ENCODE results near the gene MLKL. TPM values are rescaled to one million over a fixed set of nuclear protein-coding genes. Genes with fewer than 3 reads are reported as not detected.

MLKL gene
- total and polyA plus RNA-seq, 8 donors = 3.6 to 12.4 (median 7.0) TPM

DNA sequence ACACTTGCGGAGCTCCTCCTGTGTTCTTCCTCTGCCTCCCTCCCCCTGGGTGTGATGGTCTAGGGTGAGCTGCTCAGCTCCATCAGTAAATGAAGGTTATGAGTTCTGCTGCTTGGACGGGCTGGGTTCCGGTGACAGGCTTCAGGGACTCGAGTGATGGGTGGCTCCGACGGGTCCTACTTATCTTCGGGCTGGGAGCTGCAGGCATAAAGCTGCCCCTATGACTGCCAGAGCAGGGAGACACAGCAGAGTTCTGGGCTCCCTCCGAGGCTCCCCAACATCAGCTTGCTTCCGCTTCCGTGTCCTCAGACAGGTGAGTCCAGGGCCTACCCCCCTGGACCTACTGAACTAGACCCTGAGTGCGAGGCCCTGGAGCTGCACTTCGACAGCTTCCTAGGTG lies 11.3 kb upstream of the MLKL start:
- H3K4me3 ChIP-seq = no peak overlapping the region
- H3K4me1 ChIP-seq = no peaks in the 10 kb centered on the region
- TF ChIP-seq, protein P1, sequence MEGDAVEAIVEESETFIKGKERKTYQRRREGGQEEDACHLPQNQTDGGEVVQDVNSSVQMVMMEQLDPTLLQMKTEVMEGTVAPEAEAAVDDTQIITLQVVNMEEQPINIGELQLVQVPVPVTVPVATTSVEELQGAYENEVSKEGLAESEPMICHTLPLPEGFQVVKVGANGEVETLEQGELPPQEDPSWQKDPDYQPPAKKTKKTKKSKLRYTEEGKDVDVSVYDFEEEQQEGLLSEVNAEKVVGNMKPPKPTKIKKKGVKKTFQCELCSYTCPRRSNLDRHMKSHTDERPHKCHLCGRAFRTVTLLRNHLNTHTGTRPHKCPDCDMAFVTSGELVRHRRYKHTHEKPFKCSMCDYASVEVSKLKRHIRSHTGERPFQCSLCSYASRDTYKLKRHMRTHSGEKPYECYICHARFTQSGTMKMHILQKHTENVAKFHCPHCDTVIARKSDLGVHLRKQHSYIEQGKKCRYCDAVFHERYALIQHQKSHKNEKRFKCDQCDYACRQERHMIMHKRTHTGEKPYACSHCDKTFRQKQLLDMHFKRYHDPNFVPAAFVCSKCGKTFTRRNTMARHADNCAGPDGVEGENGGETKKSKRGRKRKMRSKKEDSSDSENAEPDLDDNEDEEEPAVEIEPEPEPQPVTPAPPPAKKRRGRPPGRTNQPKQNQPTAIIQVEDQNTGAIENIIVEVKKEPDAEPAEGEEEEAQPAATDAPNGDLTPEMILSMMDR (IDR thresholded peaks at IDR 0.05) = no peak
- FAIRE-seq (no peak), DNase-seq (no peak), ATAC-seq (no peak)
- H3K27ac ChIP-seq = no peak overlapping the region
- H3K27me3 ChIP-seq = no peaks in the 10 kb centered on the region
- WGBS, 2 donors = 89 to 93% methylated on average over 12 of the region's 12 CpGs
- H3K36me3 ChIP-seq = no peaks in the 10 kb centered on the region
- no peaks in the 10 kb centered on the region for H3K9me3 ChIP-seq
- intact Hi-C loops (cut with DNase I) = loop anchor here in 2 of 3 donors (10.0 kb wide), 2 partner anchors 143 to 153 kb away; no protein-coding TSS in a partner anchor

DNA sequence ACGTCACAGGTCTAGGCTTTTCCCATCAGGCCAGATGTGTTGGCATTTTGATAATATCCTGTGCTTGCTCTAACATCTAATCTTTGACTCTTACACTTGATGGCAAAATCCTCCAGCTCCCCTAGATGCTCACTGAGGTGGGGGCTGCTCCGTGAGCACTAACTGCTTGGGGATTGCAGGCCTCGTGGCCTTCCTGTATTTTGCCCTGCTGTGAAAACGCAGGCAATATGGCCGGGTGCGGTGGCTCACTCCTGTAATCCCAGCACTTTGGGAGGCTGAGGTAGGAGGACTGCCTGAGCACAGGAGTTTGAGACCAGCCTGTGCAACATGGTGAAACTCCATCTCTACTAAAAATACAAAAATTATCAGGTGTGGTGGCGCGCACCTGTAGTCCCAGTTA lies 9.7 kb upstream of the MLKL start:
- TF ChIP-seq, protein P1 (IDR thresholded peaks at IDR 0.05) = no peak
- Histone ChIP-seq H3K4me1 (no peaks in the 10 kb centered on the region), H3K36me3 (no peaks in the 10 kb centered on the region), H3K9me3 (no peaks in the 10 kb centered on the region), H3K4me3 (no peak overlapping the region), H3K27ac (no peak overlapping the region), H3K27me3 (no peaks in the 10 kb centered on the region)
- intact Hi-C loops (cut with DNase I) = loop anchor here in 2 of 3 donors (10.0 kb wide), 2 partner anchors 144 to 154 kb away; no protein-coding TSS in a partner anchor
- FAIRE-seq (no peak), DNase-seq (no peak), ATAC-seq (no peak)
- 91 to 94% methylated on average over 8 of the region's 8 CpGs for WGBS, 2 donors

DNA sequence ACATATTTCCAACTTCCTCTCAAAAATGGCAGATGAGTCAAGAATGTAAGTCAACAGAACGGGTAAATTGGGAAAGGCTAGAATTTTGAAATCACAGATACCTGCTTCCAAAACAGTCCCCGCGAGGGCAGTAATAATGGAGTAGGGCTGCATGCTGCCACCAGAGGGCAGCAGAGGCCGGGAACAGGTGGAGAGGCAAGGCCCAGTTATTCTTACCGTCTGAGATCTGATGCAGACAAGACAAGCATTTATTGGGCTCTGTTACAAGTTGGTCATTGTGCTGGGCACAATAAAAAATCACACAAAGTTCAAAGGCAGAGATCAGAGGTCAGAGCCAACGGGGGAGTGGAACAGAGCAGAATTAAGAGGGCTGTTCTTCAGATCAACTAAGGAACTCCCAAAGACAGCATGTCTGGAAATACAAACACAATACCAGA lies 8.8 kb upstream of the MLKL start:
- intact Hi-C loops (cut with DNase I) = loop anchor here in 1 of 3 donors (5.0 kb wide), 1 partner anchor 153 kb away; no protein-coding TSS in a partner anchor
- no peaks in the 10 kb centered on the region for H3K36me3 ChIP-seq
- no peaks in the 10 kb centered on the region for H3K9me3 ChIP-seq
- FAIRE-seq = peak; percentile 68
- ATAC-seq = peak; percentile 91 to 100 (median 98)
- H3K4me1 ChIP-seq = no peaks in the 10 kb centered on the region
- H3K27me3 ChIP-seq = no peaks in the 10 kb centered on the region
- WGBS, 2 donors = 0 to 1% methylated on average over 6 of the region's 6 CpGs
- H3K27ac ChIP-seq = no peak overlapping the region
- H3K4me3 ChIP-seq = no peak overlapping the region
- peak; percentile 68 to 96 (median 86) for DNase-seq
- TF ChIP-seq, protein P1 (IDR thresholded peaks at IDR 0.05) = peak; percentile 91 to 94 (median 92)

DNA sequence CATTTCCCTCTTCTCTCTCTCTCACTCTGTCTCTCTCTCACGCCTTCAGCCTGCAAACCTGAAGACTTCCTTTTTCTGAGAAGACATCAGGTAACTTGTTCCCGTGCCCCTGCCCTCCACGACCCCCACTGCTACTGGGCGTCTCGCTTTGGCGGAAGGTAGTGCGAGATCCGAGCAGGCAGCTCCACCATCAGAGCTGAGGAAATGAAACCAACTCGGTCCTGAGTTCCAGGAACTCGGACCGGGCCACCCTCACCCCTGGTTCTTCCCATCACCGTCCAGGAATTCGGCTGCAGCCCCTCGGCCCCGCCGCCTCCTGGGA lies 585 bp downstream of the MLKL start:
- no peak for FAIRE-seq
- WGBS, 2 donors = 0 to 1% methylated on average over 13 to 16 of the region's 16 CpGs

DNA sequence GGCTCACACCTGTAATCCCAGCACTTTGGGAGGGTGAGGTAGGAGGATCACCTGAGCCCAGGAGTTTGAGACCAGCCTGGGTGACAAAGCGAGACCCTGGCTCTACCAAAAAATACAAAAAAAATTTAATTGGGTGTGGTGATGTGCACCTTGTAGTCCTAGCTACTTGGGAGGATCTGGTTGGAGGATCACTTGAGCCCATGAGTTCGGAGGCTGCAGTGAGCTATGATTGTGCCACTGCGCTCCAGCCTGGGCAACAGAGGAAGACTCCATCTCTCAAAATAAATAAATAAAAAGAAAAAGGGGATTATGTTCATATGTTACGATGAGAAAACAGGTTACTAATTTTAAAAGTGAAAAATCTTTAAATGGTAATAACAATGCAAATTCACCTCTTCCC lies 996 bp downstream of the MLKL start:
- Histone ChIP-seq H3K9me3 (no peaks in the 10 kb centered on the region), H3K36me3 (no peaks in the 10 kb centered on the region), H3K4me3 (peak overlapping the region; percentile 49 to 82 (median 64)), H3K4me1 (peaks cover 10 to 19% (median 17%) of the 10 kb centered on the region in 3 donors), H3K27ac (peak overlapping the region in 3 of 4 donors; percentile 78 to 91 (median 85)), H3K27me3 (no peaks in the 10 kb centered on the region)
- no peak for ATAC-seq
- DNase-seq = no peak
- FAIRE-seq = no peak
- 58 to 62% methylated on average over 4 of the region's 4 CpGs for WGBS, 2 donors
- intact Hi-C loops (cut with DNase I) = no loop called here
- TF ChIP-seq, protein P1 (IDR thresholded peaks at IDR 0.05) = no peak

More for the DNA sequence above, 585 bp downstream of the MLKL start:
- H3K36me3 ChIP-seq = no peaks in the 10 kb centered on the region
- DNase-seq = peak in 2 of 6 donors; percentile 29 to 39
- H3K27ac ChIP-seq = peak overlapping the region; percentile 69 to 91 (median 82)
- H3K4me3 ChIP-seq = peak overlapping the region; percentile 49 to 82 (median 64)
- ATAC-seq = peak; percentile 21 to 51 (median 42)
- H3K27me3 ChIP-seq = no peaks in the 10 kb centered on the region
- peaks cover 10 to 19% (median 17%) of the 10 kb centered on the region in 3 donors for H3K4me1 ChIP-seq
- intact Hi-C loops (cut with DNase I) = no loop called here
- H3K9me3 ChIP-seq = no peaks in the 10 kb centered on the region
- TF ChIP-seq, protein P1 (IDR thresholded peaks at IDR 0.05) = no peak

All from pancreas (tissue), 10 donors.